Measurements from ENCODE around the gene NR3C1. TPM values are rescaled to one million over a fixed set of nuclear protein-coding genes. Genes with fewer than 3 reads are reported as not detected.

NR3C1 gene
- total RNA-seq, 1 experiment from 2014 or later: 31.4 TPM

- H3K4ac ChIP-seq (ENCODE audit: low read depth, low read length): no peak overlapping the region
- no peak for DNase-seq
- H3K79me1 ChIP-seq (ENCODE audit: insufficient read depth, low read depth, low read length, poor library complexity, severe bottlenecking): no peaks in the 10 kb centered on the region
- H3K23ac ChIP-seq (ENCODE audit: insufficient read length, low read depth, low read length): no peak overlapping the region
- no peaks in the 10 kb centered on the region for H3K9me3 ChIP-seq (ENCODE audit: control insufficient read depth, low read depth, low read length)
- no peak overlapping the region for H3K18ac ChIP-seq (ENCODE audit: insufficient read length, low read depth, low read length)
- H3K9ac ChIP-seq (ENCODE audit: extremely low read depth, insufficient read length, low read length): no peak overlapping the region
- H3K4me1 Mint-ChIP-seq: peaks cover 14 to 21% of the 10 kb centered on the region in 2 experiments
- no peaks in the 10 kb centered on the region; a peak in 1 of 7 replicates for H3K36me3 Mint-ChIP-seq (ENCODE audit: insufficient read depth in 1 of 3, low read depth in 3 of 3)
- H3K23me2 ChIP-seq (ENCODE audit: insufficient read length, low read depth, low read length, poor library complexity, severe bottlenecking): no peaks in the 10 kb centered on the region
- TF ChIP-seq CTCF (conservative IDR thresholded peaks at IDR 0.05): no peak
- no peak overlapping the region for H2BK120ac ChIP-seq (ENCODE audit: low read depth, low read length, poor library complexity, severe bottlenecking)
- no peak overlapping the region for H3K56ac ChIP-seq (ENCODE audit: insufficient read length, low read depth, low read length)
- no peak overlapping the region for H4K8ac ChIP-seq (replicated peaks; ENCODE audit: insufficient read length, low read depth, low read length)
- WGBS (ENCODE audit: extremely low coverage, insufficient read length, low lambda C conversion rate): no CpG with 5 or more reads among the region's 2 CpGs
- no peak overlapping the region for H2BK20ac ChIP-seq (ENCODE audit: low read depth, low read length, poor library complexity, severe bottlenecking)
- H4K91ac ChIP-seq (ENCODE audit: insufficient read length, low read depth, low read length): no peak overlapping the region
- no peak overlapping the region for H2BK5ac ChIP-seq (ENCODE audit: insufficient read length, low read length)
- H3K27ac ChIP-seq (ENCODE audit: insufficient read length, low read depth, low read length): no peak overlapping the region
- H2BK15ac ChIP-seq (ENCODE audit: low read depth, low read length): no peak overlapping the region
- no peak overlapping the region for H3T11ph ChIP-seq (ENCODE audit: low read length)
- no peaks in the 10 kb centered on the region for H3K27me3 ChIP-seq (ENCODE audit: insufficient read depth, low read length)
- H3K4me3 Mint-ChIP-seq: no peak overlapping the region
- no peak overlapping the region for H2AK5ac ChIP-seq (ENCODE audit: insufficient read length, low read length)
- no peaks in the 10 kb centered on the region for H3K79me2 ChIP-seq (ENCODE audit: insufficient read depth, low read length)
- no peak overlapping the region for H4K5ac ChIP-seq (ENCODE audit: insufficient read length, low read depth, low read length)
- H3K27me3 Mint-ChIP-seq (ENCODE audit: low read depth): no peaks in the 10 kb centered on the region; the same call in 1 of the 2 replicates
- no peak overlapping the region for H2BK12ac ChIP-seq (ENCODE audit: insufficient read length, low read depth, low read length)
- no peak overlapping the region for H2AFZ ChIP-seq (ENCODE audit: low read length)
- no peak overlapping the region for H3K4me2 ChIP-seq (ENCODE audit: insufficient read depth, insufficient read length, low read length)
- H4K20me1 ChIP-seq (ENCODE audit: control insufficient read depth, insufficient read depth, insufficient read length): no peaks in the 10 kb centered on the region
- no peak overlapping the region for H3K14ac ChIP-seq (ENCODE audit: insufficient read depth, low read length)
- H3K9me3 Mint-ChIP-seq: no peaks in the 10 kb centered on the region
- H3K27ac Mint-ChIP-seq: no peak overlapping the region
- H3K4me1 ChIP-seq (ENCODE audit: insufficient read depth, low read length): no peaks in the 10 kb centered on the region
Measured at GRCh38 chr5:143412661-143413342, 9.3 kb upstream of the NR3C1 start.

Data from H9 (cell line).